Stimulated activated CD4-positive, alpha-beta T cell treated with anti-CD3 and anti-CD28 coated beads, Interleukin-4, amount 100 ng/mL, for 4 hours (primary cell): ENCODE data around the gene MIAT.
A peak's percentile ranks its signal among the peaks of the same experiment; 100 is the strongest.

Experiments
- DNase-seq, 2 experiments: peaks; one replicate each; pipeline ENCODE4 v3.0.0-alpha.2; 2020

Gene MIAT

GRCh38 chr22:26632422-26633155, 24.8 kb upstream of the MIAT start:
- DNase-seq = no peak

- no peak for DNase-seq
These were observed 23.2 kb upstream of the MIAT start for GRCh38 chr22:26634189-26634588.

GRCh38 chr22:26635117-26635516, 22.3 kb upstream of the MIAT start:
- DNase-seq = no peak

DNA sequence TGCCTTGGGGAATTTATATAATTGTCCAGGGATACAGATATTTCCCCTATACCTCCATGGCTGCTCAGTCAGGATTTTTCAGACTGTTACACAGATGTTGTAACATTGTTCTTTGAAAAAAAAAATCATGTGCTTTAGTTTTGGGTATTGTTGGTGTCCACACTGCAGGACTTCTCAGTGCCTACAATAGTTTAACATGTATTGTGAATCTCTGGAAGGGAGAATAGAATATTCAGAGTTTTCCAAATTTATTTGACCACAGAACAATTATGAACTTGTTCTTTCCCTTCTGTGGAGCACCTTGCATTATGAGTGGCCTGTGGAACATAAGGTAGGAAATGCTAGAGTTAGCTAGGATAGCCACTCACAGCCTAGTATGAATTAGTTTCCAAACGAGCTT, 21.1 kb upstream of the MIAT start:
- DNase-seq = no peak

- DNase-seq = peak; percentile 73 to 82
These were observed 14.6 kb upstream of the MIAT start for GRCh38 chr22:26642465-26643417.

DNA sequence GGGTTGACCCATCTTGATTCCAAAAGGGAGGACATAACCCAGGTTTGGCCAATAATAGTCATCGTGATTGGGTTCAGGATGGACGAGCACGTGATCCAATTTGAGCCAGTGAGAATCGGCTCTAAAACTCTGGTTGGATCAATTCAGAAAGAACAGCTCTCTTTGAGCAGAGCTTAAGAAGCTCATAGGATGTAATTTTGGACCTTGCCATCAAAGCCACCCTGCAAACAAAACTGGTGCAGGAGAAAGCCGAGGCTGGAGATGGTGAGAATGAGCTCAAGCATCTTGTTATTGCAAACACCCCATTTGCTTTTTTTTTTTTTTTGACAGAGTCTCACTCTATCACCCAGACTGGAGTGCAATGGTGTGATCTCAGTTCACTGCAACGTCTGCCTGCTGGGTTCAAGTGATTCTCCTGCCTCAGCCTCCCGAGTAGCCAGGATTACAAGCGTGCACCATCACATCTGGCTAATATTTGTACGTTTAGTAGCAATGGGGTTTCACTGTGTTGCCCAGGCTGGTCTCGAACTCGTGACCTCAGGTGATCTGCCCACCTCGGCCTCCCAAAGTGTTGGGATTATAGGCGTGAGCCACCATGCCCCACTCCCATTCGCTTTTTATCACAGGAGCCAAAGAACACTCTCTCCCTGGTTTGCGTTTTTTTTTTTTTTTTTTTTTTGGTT, 13.8 kb upstream of the MIAT start:
- DNase-seq = no peak

- no peak for DNase-seq
These were observed 11.2 kb upstream of the MIAT start for GRCh38 chr22:26646158-26646557.

DNA sequence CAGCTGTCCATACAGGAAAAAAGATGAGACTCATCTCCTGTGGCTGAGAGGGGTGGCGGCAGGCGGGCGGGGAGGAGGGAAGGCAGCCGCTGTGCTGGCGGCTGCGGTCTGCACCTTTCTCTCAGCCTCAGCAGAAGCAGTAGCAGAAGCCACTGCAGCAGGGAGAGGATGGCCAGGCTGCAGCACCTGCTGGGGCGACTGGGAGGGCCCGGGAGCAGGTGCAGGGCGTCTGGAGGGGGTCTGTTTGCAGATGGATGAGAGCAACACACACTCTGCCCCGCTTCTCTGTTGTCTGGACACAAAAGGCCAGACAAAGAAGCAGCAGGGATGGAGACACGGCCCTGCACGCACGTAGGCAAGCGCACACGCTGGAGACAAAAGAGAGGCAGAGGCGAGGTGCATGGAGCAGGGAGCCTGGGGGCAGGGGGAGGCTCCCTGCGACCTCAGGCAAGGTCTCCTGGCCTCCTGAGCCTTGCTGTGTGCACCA, 9.3 kb upstream of the MIAT start:
- peak in 1 of 2 experiments; percentile 24 for DNase-seq

DNA sequence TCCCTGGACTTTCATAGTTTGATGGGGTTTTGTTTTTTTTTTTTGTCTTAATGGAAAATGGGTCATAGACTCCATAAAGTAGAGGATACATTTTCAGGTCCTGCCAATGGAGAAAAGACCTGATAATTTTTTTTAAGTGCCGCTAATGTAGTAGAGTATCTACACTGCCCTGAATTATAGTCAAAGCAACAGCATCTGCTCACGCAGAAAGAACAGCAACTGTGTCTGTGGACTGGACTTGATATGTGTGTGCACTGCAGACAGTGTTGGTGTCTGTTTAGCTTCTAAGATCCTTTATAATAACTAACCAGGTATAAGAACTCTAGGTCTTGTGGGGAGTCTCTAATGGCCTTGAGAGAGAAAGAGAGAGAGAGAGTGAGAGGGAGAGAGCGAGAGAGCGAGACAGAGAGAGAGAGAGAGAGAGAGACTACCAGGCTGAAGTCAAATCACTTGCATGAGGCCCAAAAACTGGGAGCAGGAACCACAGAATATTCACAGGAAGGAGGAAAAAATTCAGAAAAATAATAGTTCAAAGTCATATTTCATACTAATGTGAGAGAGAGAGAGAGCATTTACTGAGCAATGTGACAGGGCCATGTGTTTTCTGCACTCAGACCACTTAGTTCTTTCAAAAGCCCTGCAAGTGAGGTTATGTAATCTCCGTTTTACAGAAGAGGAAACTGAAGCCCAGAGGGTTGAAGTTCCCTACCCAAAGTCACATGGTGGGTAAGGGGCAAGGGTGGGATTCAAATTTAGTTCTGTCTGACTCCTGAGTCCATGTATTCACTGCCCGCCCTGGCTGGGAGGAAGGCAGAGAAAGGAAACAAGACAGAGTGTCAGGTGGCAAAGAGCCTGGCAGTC, 8.6 kb upstream of the MIAT start:
- DNase-seq = no peak

DNA sequence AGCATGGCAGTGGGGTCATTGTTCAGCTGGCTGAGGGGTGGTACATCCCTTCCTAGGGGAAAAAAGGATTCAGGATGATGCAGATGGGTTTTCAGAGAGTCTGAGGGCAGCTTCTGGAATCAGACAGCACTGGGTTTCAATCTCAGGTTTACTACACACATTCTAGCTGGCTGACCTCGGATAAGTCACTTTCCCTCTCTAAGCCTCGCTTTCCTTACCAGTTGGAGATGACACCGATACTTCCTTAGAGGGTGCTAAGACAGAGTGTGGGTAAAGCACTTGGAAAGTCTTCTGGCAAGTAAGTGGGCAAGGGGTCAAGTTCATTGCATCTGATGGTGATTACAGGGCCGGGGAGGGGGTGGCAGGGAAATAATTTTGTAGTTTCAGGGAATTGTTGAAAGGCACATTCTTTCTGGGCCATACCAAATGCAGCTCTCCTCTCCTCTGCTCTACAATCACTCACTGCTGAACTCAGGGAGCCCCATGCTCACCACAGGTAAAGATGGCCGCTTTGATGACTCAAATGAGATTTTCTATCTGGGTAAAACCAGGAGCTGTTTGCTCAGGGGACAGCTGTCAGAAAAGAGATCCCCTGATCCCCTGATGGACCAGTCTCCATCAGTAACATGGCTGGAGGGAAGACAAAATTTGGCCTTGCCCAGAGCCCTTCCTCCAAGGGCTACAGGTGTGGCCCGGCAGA, 6.5 kb upstream of the MIAT start:
- DNase-seq = no peak

DNA sequence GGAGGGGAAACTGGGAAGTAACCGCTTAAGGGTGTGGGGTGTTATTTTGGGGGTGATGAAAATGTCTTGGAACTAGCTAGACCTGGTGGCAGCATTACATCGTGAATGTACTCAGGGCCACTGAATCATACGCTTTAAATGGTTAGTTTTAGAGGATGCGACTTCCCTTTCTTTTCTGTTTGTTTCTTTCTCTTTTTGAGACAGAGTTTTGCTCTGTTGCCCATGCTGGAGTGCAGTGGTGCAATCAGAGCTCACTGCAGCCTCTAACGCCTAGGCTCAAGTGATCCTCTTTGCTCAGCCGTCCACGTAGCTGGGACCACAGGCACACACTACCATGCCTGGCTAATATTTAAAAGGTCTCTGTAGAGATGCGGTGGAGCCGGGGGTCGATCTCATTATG, 5.6 kb upstream of the MIAT start:
- no peak for DNase-seq

GRCh38 chr22:26658161-26658560, 773 bp downstream of the MIAT start:
- no peak for DNase-seq

DNA sequence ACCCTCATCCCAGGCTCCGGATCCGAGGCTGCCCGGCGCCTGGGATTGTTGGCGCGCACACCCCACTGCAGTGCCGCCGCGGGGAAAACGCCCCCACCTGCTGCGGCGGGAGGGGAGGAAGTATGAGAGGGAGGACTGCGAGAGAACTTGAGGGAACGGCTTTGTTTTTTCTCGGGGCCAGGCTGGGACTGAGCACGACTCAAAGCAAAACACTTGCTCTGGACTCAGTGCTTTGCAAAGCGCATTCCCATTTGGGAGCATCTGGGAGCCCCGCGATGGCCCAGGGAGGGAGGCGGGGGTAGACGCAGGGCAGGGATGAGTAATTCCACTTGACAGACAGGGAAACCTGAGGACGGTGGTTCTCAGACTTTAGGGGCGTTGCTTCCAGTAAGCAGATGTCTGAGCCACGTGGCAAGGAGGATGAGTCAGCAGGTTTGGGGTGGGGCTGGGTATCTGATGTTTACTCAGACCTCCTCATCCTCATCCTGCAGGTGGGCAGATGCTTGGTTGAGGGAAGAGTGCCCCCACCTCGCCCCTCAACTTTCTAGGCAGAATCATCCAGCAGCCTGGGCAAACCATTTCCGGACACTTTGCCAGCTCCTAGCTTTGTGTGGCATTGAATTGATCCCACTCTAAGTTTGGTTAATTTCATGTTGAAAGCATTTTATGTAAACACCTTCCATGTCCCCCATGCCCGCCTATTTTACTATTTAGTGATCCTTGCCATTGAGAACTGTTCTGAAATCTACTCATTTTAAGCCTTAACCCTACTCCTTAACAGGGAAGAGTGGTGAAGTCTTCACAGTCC, 1.5 kb downstream of the MIAT start:
- DNase-seq = peak; percentile 72 to 89

DNA sequence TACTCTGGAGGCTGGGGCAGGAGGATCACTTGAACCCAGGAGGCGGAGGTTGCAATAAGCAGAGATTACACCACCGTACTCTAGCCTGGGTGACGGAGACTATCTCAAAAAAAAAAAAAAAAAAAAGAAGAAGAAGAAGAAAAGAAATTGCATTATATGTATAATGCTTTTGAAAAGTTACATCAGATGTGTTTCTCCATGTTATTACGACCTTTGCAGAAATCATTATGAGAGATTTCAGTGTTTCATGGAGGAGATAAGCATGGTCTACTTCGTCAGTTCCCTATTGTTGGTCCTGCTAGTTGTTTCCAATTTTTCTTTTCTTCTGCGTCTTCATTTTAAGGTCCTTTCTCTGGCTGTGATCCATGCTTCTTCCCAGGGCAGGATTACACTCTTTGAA, 3.0 kb downstream of the MIAT start:
- DNase-seq = no peak

- DNase-seq = no peak
These were observed 3.7 kb downstream of the MIAT start for GRCh38 chr22:26660961-26661578.

DNA sequence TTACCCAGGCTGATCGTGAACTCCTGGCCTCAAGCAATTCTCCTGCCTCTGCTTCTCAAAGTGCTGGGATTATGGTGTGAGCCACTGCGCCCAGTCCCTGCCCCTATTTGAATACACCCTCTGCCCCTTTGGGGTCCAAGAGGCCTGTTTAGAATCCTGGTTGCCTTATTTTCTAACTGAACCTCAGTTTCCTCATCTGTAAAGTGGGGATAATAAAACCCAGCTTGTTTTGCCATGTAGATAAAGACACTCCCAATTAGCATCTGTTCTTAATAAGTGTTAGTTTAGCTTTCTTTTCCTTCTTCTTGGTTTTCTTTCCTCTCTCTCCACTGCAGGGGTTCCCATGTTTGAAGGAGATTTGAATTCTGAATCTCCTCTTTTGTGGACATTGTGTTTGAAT, 4.8 kb downstream of the MIAT start:
- DNase-seq = no peak

GRCh38 chr22:26663374-26663923, 6.1 kb downstream of the MIAT start:
- DNase-seq = no peak

- DNase-seq = no peak
These were observed 8.4 kb downstream of the MIAT start for GRCh38 chr22:26665813-26666231.

DNA sequence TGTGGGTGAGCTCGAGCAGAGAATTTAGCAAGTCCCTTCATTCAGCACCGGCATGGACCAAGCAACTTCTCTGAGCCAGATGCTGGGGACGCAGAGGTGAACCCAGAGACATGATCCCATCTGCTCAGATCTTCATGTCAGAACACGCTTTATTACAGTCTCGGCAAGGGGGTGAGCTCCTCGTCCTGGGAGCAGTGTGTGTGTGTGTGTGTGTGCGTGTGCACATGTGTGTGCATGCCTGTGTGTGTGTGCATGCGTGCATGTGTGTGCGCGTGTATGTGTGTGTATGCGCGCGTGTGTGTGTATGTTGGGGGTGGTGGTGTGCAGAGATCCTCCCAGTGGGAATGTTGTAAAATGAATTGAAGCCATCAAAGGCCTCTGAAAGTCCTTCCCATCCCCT, 9.8 kb downstream of the MIAT start:
- DNase-seq = no peak

DNA sequence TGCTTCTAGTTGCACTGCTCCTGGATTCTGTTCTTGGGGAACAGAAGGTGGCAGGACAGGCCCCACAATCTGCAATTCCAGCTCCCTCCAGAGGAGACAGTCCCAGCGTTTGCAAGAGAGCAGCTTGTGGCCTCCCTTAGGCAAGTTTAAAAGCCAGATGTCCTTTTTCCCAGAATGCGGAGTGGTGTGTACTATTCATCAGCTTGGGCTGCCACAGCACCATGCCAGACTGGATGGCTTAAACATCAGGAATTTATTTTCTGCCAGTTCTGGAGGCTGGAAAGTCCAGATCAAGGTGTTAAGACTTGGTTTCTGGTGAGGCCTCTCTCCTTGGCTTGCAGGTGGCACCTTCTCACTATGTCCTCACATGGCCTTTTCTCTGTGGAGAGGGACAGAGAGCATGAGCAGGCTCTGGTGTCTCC, 11.7 kb downstream of the MIAT start:
- DNase-seq = no peak
